ENCODE measurements around the gene EXOC4. TPM values are rescaled to one million over a fixed set of nuclear protein-coding genes. Genes with fewer than 3 reads are reported as not detected.

EXOC4 gene
- total and polyA plus RNA-seq, 2 of the 8 experiments (the other 6 are each of a cell fraction or from before 2014, with no cell fraction given): 27.0 to 67.3 TPM

GRCh38 chr7:133348250-133348649, 95.4 kb downstream of the EXOC4 start:
- no peak for FAIRE-seq
- TF ChIP-seq TAF1 (IDR thresholded peaks at IDR 0.05; ENCODE audit: low read depth, low read length) (no peak), RFX5 (IDR thresholded peaks at IDR 0.05; ENCODE audit: borderline replicate concordance, low read depth, low read length) (no peak), SUZ12 (IDR thresholded peaks at IDR 0.05; ENCODE audit: low read length) (no peak), SAP30 (IDR thresholded peaks at IDR 0.05; ENCODE audit: insufficient read depth, insufficient replicate concordance, low read length) (no peak), EZH2 (IDR thresholded peaks at IDR 0.05; ENCODE audit: low read depth, low read length, severe bottlenecking) (no peak), TCF12 (IDR thresholded peaks at IDR 0.05; ENCODE audit: low read depth, low read length) (no peak), SP4 (IDR thresholded peaks at IDR 0.05; ENCODE audit: low read length) (no peak), BACH1 (IDR thresholded peaks at IDR 0.05; ENCODE audit: low read length) (no peak), CHD2 (IDR thresholded peaks at IDR 0.05; ENCODE audit: low read length) (no peak), RAD21 (IDR thresholded peaks at IDR 0.05 in 1 of 2, conservative IDR thresholded peaks at IDR 0.05 in 1 of 2; ENCODE audit: low read depth in 2 of 2, low read length in 2 of 2) (no peak), NRF1 (IDR thresholded peaks at IDR 0.05; ENCODE audit: low read depth, low read length) (no peak)
- TF ChIP-seq, protein P1, sequence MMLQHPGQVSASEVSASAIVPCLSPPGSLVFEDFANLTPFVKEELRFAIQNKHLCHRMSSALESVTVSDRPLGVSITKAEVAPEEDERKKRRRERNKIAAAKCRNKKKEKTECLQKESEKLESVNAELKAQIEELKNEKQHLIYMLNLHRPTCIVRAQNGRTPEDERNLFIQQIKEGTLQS (IDR thresholded peaks at IDR 0.05; ENCODE audit: insufficient read depth, low read depth, low read length): no peak
- TF ChIP-seq, protein P2, sequence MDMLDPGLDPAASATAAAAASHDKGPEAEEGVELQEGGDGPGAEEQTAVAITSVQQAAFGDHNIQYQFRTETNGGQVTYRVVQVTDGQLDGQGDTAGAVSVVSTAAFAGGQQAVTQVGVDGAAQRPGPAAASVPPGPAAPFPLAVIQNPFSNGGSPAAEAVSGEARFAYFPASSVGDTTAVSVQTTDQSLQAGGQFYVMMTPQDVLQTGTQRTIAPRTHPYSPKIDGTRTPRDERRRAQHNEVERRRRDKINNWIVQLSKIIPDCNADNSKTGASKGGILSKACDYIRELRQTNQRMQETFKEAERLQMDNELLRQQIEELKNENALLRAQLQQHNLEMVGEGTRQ (IDR thresholded peaks at IDR 0.05; ENCODE audit: low read length): no peak

More at GRCh38 chr7:133348250-133348649, 95.4 kb downstream of the EXOC4 start:
- Histone ChIP-seq H3K4ac (replicated peaks; ENCODE audit: insufficient read length, low read depth, low read length) (no peak overlapping the region), H2BK5ac (ENCODE audit: low read depth, low read length) (no peak overlapping the region), H3K9ac (replicated peaks in 1 of 4; ENCODE audit: extremely low read depth in 1 of 4, low read depth in 3 of 4, low read length in 3 of 4) (no peak overlapping the region), H3K23me2 (ENCODE audit: low read depth, low read length) (peaks cover 2% of the 10 kb centered on the region; the same call in 1 of the 2 replicates), H3K23ac (ENCODE audit: insufficient read length) (no peak overlapping the region), H3K9me3 (ENCODE audit: insufficient read depth in 2 of 2, low read depth in 1 of 2, low read length in 1 of 2) (0 out of 4 replicates have a peak, but pooled peaks cover 0 to 6% of the 10 kb centered on the region in 2 experiments), H2BK12ac (ENCODE audit: low read depth, low read length) (no peak overlapping the region), H2BK15ac (ENCODE audit: low read length) (no peak overlapping the region), H3K4me2 (ENCODE audit: insufficient read depth in 1 of 2, low read depth in 2 of 2, low read length in 2 of 2) (no peak overlapping the region), H3K4me1 (replicated peaks in 1 of 4; ENCODE audit: control insufficient read depth in 3 of 4, insufficient read depth in 4 of 4, low read length in 3 of 4) (peaks cover 0 to 8% (median 3%) of the 10 kb centered on the region in 4 experiments; a peak in 4 of 7 replicates), H3K56ac (replicated peaks; ENCODE audit: insufficient read length, low read depth, low read length) (no peak overlapping the region), H4K8ac (ENCODE audit: extremely low read depth, insufficient read depth, low read length) (no peak overlapping the region), H3K27ac (ENCODE audit: low read depth, low read length) (no peak overlapping the region), H2BK120ac (replicated peaks; ENCODE audit: low read depth, low read length) (no peak overlapping the region), H3K79me2 (ENCODE audit: control insufficient read depth in 1 of 2, insufficient read depth in 2 of 2, low read length in 2 of 2) (peaks cover 0 to 58% of the 10 kb centered on the region in 2 experiments; a peak in 3 of 4 replicates), H3K36me3 (ENCODE audit: control insufficient read depth in 2 of 4, insufficient read depth in 4 of 4, low read length in 3 of 4) (no peaks in the 10 kb centered on the region), H2BK20ac (ENCODE audit: low read length) (no peak overlapping the region), H3K14ac (ENCODE audit: insufficient read length) (no peak overlapping the region), H4K20me1 (replicated peaks in 1 of 2; ENCODE audit: control insufficient read depth in 1 of 2, insufficient read depth in 2 of 2, low read length in 2 of 2) (no peaks in the 10 kb centered on the region), H3K18ac (ENCODE audit: extremely low read depth, low read length) (no peak overlapping the region), H2AFZ (ENCODE audit: low read length) (no peak overlapping the region), H2AK5ac (ENCODE audit: low read depth, low read length) (no peak overlapping the region), H4K5ac (ENCODE audit: insufficient read length, low read depth, low read length) (no peak overlapping the region), H4K91ac (replicated peaks; ENCODE audit: insufficient read length, low read length) (no peak overlapping the region), H3K27me3 (replicated peaks in 1 of 4; ENCODE audit: control insufficient read depth in 3 of 4, extremely low read depth in 1 of 4, insufficient read depth in 3 of 4, low read length in 3 of 4) (no peaks in the 10 kb centered on the region), H3K79me1 (ENCODE audit: low read depth, low read length) (no peaks in the 10 kb centered on the region), H3K4me3 (ENCODE audit: extremely low read depth in 1 of 4, insufficient read depth in 2 of 4, low read depth in 3 of 4, low read length in 4 of 4) (no peak overlapping the region)
- no peak for DNase-seq (ENCODE audit: low read depth in 1 of 2, low spot score in 2 of 2)
- ChIA-PET CTCF (ENCODE audit: partially characterized antibody) (interaction anchor here (0.7 to 0.9 kb wide), 2 partner anchors 86 to 894 kb away, joined by 3 read pairs; no protein-coding TSS in a partner anchor), POLR2A (ENCODE audit: partially characterized antibody) (no interaction called here)
- 87% methylated on average over 5 of the region's 5 CpGs; no CpG with 5 or more reads in 1 of the 2 experiments for WGBS, 2 experiments (ENCODE audit: extremely low coverage in 1 of 2, insufficient coverage in 1 of 2, insufficient read length in 1 of 2, insufficient replicate concordance in 2 of 2, low coverage in 1 of 2, low lambda C conversion rate in 2 of 2, missing lambda C conversion rate in 1 of 2)
